GM06990 (cell line): ENCODE data around the gene GDPD5.

ENCODE experiments used
- DNase-seq: peaks from one replicate; pipeline ENCODE4 v3.0.0-alpha.2; 2011; ENCODE audit not compliant: insufficient read length; ENCODE audit errors: extremely low read depth
- H3K27me3 ChIP-seq: replicated peaks from 2 replicates; pipeline ENCODE4 v1.6.0; 2011; ENCODE audit warnings: low read length; ENCODE audit not compliant: control insufficient read depth, insufficient read depth
- H3K36me3 ChIP-seq: 2 replicates; pipeline ENCODE4 v1.5.1; 2011; ENCODE audit warnings: low read length; ENCODE audit not compliant: control insufficient read depth, insufficient read depth
- H3K4me3 ChIP-seq: replicated peaks from 2 replicates; pipeline ENCODE4 v1.5.1; 2011; ENCODE audit warnings: low read depth, mild to moderate bottlenecking, control low read depth, low read length
- TF ChIP-seq, protein P1 (sequence below): IDR thresholded peaks from 2 replicates; pipeline ENCODE4 v1.5.1; 2011; ENCODE audit warnings: low read length, control low read depth, mild to moderate bottlenecking, inconsistent platforms; ENCODE audit not compliant: insufficient read depth, poor library complexity, severe bottlenecking

GDPD5 gene

DNA sequence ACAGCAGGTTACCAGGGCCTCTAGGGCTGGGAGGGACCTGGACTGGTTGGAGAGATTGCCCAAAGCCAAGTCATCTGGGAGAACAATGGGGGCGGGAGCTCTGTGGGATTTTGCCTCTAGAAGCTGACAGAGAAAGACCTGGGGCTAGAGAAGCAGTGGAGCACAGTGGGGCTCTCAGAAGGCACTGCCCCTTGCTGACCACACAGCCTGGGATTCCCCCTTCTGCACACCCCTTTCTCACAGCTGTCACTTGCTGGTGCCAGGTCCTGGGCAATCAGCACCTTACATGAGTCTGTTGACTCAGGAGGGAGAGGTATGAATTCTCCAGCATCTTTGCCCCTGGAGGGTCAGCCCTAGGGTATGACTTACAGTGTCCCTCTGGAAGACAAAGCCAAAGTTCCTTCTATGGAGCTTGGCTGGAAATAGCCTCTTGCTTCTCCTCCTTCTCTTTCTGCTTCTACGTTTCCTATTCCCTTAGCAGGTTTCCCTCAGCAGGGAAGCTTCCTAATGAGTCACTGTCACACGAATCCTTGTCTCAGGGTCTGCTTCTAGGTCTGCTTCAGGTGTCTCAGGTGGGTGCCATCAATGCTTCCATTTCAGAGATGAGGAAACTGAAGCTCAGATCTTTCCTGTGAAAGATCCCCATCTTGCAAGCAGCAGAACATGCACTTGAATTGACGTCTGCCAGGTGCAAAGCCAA is 27.0 kb downstream of the GDPD5 start:
- Histone ChIP-seq H3K27me3 (no peaks in the 10 kb centered on the region), H3K36me3 (no peaks in the 10 kb centered on the region), H3K4me3 (no peak overlapping the region)
- TF ChIP-seq, protein P1, sequence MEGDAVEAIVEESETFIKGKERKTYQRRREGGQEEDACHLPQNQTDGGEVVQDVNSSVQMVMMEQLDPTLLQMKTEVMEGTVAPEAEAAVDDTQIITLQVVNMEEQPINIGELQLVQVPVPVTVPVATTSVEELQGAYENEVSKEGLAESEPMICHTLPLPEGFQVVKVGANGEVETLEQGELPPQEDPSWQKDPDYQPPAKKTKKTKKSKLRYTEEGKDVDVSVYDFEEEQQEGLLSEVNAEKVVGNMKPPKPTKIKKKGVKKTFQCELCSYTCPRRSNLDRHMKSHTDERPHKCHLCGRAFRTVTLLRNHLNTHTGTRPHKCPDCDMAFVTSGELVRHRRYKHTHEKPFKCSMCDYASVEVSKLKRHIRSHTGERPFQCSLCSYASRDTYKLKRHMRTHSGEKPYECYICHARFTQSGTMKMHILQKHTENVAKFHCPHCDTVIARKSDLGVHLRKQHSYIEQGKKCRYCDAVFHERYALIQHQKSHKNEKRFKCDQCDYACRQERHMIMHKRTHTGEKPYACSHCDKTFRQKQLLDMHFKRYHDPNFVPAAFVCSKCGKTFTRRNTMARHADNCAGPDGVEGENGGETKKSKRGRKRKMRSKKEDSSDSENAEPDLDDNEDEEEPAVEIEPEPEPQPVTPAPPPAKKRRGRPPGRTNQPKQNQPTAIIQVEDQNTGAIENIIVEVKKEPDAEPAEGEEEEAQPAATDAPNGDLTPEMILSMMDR: no peak
- DNase-seq: no peak

DNA sequence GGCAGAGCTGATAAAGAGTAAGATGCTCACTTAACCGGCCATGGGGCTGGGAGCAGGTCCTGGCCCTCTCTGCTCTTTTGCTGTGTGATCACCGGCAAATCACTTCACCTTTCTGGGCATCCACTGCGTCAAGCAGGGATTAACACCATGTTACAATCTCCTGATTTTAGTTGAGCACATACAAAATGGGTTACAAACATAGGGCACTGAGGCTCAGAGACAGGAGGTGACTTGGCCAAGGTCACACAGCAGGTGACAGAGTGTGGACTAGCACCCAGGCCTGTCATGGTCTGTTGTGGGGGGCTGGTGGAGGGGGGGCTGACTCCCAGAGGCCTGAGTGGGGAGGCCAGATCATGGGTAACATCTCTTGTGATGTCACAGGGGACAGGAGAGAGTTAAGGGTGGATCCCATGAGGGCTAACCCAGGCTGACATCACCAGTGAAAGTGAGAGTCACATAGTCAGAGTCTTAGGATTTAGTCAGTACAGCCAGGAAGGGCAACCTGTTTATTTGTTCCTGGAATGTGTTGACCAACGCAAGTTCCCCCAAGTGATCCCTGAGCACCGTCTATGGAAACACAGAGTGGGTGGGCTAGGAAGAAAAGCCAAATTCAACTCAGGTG is 27.8 kb downstream of the GDPD5 start:
- no peaks in the 10 kb centered on the region for H3K36me3 ChIP-seq
- TF ChIP-seq, protein P1: no peak
- no peak for DNase-seq
- no peaks in the 10 kb centered on the region for H3K27me3 ChIP-seq
- H3K4me3 ChIP-seq: no peak overlapping the region

DNA sequence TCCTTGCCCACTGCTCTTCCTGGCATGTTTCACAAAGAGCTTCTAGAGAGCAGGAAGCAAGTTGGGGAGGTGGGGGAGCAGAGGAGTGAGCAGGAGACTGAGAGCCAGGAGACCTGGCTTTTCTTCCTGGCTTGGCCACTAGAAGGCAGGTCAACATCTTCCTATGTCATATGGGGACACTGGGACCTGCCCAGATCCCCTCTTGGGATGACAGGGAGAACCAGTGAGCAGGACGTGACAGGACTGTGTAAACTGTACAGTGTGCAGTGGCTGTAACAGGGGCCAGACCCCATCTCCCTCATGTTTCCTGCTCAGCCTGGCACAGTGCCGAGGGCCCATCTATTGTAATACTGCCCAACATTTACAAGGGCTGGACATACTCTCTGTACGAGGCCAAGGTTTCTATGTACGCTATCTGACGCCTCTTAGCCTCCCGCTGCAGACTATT is 29.4 kb downstream of the GDPD5 start:
- no peak overlapping the region for H3K4me3 ChIP-seq
- H3K36me3 ChIP-seq: no peaks in the 10 kb centered on the region
- no peak for DNase-seq
- H3K27me3 ChIP-seq: no peaks in the 10 kb centered on the region
- TF ChIP-seq, protein P1: no peak

DNA sequence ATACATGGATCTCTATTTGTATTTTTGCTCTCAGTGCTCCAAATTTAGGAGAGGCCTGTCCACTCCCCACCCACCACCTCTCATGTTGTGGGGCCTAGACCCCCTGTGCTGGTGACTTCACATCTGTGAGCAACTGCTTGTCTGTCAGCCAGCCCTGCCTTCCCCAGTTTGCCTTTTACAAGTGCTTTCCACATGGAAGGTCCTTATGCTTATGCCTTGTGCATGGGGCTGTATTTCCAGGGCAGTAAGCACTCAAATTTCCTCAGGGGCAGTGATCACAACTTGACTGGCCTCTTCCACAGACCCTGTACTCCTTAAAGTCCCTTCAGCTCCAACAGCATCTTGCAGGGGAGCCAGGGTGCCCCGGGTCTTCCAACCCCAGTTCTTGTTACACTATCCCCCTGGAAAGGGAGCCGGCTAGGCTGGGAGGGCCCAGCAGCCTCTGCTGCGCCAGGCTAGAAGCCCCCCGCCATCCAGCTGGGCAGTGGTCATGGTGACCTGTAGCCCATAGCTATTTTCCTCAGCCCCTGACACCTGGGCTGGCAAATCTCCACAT is 29.9 kb downstream of the GDPD5 start:
- no peak overlapping the region for H3K4me3 ChIP-seq
- no peak for DNase-seq
- TF ChIP-seq, protein P1: no peak
- H3K36me3 ChIP-seq: no peaks in the 10 kb centered on the region
- H3K27me3 ChIP-seq: no peaks in the 10 kb centered on the region

DNA sequence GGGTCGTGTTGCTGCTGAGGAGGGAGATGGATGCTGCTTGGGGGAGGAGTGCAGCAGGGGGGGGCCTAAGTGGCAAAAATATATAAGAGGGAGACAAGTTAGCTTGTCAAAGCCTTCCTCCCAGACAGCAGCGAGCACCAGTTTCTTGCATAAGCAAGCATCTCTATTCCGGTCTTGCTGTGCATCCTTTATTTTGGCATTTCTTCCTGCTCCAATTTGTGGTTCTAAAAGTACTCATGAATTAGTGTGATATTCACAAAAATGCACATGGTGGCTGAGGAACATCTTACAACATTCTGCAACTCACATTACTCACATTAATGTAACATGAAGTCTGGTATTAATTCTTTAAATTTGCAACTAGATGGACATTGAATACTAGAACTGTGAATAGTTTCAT is 32.1 kb downstream of the GDPD5 start:
- Histone ChIP-seq H3K4me3 (no peak overlapping the region), H3K36me3 (no peaks in the 10 kb centered on the region), H3K27me3 (no peaks in the 10 kb centered on the region)
- DNase-seq: no peak
- TF ChIP-seq, protein P1: no peak
